ENCODE measurements around the gene NFE2L3.
"Not testable (repeated sequence)": the region's sequence is repeated elsewhere in the genome, so short reads cannot be mapped to it uniquely, and the experiment has no call there.

NFE2L3 gene

DNA sequence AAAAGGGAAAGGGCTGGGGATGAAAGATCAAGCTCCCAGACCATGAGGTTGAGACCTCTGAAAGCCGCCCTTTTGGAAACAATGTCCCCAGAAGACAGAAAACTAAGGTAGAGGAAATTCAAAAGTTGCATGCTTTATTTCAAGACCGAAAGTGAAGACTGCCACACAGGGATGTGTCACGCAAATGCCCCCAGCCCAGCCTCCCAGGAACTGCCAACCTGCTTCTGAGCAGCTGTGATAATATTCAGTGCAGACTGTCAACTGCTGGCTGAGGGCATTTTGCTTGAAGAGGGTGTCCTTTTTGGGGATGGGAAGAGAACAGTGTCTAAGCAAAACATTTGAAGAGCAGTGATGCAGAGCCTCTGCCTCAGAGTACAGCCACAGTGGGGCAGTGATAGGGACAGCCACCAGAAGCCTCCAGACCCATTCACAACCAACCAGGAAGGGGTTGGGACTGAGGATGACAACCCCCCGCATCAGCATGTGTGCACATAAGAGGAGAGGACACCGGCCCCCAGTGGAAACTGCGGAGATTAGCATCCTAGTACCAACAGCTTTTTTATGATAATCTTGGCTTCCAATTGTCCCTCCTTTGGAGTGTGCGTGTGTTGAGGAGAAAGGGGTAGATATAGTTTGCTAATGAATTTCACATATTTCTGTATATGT lies 34.7 kb upstream of the NFE2L3 start:
- no peak overlapping the region for H3K27ac ChIP-seq
- ChIA-PET POLR2A (ENCODE audit: low non-redundant PET) (no interaction called here), CTCF (interaction anchor here (0.6 kb wide), 1 partner anchor 249 kb away, joined by 3 read pairs; no protein-coding TSS in a partner anchor)
- TF ChIP-seq, protein P1, sequence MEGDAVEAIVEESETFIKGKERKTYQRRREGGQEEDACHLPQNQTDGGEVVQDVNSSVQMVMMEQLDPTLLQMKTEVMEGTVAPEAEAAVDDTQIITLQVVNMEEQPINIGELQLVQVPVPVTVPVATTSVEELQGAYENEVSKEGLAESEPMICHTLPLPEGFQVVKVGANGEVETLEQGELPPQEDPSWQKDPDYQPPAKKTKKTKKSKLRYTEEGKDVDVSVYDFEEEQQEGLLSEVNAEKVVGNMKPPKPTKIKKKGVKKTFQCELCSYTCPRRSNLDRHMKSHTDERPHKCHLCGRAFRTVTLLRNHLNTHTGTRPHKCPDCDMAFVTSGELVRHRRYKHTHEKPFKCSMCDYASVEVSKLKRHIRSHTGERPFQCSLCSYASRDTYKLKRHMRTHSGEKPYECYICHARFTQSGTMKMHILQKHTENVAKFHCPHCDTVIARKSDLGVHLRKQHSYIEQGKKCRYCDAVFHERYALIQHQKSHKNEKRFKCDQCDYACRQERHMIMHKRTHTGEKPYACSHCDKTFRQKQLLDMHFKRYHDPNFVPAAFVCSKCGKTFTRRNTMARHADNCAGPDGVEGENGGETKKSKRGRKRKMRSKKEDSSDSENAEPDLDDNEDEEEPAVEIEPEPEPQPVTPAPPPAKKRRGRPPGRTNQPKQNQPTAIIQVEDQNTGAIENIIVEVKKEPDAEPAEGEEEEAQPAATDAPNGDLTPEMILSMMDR (conservative IDR thresholded peaks at IDR 0.05; ENCODE audit: low read depth): no peak
- DNase-seq (ENCODE audit: low spot score): no peak

DNA sequence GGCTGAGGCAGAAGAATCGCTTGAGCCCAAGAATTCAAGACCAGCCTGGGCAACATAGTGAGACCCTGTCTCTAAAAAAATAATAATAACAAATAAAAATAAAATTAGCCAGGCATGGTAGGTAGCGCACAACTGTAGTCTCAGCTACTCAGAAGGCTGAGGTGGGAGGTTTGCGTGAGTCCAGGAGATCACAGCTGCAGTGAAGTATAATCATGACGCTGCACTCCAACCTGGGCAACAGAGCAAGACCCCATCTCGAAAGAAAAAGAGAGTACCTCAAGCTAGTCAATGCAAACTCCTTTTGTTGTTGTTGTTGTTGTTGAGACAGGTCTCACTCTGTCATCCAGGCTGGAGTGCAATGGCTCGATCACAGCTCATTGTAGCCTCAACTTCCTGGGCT lies 34.0 kb upstream of the NFE2L3 start:
- no peak for DNase-seq (ENCODE audit: low spot score)
- TF ChIP-seq, protein P1 (conservative IDR thresholded peaks at IDR 0.05; ENCODE audit: low read depth): no peak
- CTCF ChIA-PET: interaction anchor here (0.6 kb wide), 1 partner anchor 250 kb away, joined by 3 read pairs; no protein-coding TSS in a partner anchor
- no peak overlapping the region for H3K27ac ChIP-seq
- POLR2A ChIA-PET (ENCODE audit: low non-redundant PET): no interaction called here

DNA sequence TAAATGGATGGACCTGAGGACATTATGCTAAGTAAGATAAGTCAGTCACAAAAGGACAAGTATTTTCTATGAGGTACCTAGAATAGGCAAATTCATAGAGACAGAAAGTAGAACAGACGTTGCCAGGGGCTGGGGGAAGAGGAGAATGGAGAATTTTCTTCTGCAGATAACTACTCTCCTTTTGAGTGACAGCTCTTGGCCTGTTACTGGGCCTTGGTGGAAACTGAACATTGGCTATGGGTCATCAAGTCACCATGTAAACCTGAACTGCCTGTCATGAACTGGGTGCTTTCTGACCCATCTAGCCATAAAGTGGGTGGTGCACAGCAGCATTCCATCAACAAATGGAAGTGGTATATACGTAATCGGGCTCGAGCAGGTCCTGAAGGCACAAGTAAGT lies 29.3 kb upstream of the NFE2L3 start:
- no peak for DNase-seq (ENCODE audit: low spot score)
- POLR2A ChIA-PET (ENCODE audit: low non-redundant PET): no interaction called here
- CTCF ChIA-PET: no interaction called here
- H3K27ac ChIP-seq: no peak overlapping the region
- TF ChIP-seq, protein P1 (conservative IDR thresholded peaks at IDR 0.05; ENCODE audit: low read depth): no peak

DNA sequence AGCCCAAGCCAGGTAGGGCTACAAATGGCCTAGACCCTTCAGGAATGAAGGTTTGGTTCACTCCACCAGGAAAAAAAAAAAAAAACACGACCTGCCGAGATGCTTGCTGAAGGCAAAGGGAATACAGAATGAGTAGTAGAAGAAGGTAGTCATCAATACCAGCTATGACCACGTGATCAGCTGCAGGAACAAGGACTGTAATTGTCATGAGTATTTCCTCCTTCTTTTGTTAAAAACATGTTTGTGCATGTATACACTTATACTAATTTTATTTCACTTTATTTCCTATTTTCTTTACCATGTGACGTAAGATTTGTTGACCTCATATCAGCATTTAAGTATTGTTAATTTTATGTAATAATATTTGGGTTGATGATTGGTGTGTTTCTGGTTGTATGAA lies 27.2 kb upstream of the NFE2L3 start:
- POLR2A ChIA-PET (ENCODE audit: low non-redundant PET); H3K27ac ChIP-seq; DNase-seq (ENCODE audit: low spot score); CTCF ChIA-PET: not testable (repeated sequence)

DNA sequence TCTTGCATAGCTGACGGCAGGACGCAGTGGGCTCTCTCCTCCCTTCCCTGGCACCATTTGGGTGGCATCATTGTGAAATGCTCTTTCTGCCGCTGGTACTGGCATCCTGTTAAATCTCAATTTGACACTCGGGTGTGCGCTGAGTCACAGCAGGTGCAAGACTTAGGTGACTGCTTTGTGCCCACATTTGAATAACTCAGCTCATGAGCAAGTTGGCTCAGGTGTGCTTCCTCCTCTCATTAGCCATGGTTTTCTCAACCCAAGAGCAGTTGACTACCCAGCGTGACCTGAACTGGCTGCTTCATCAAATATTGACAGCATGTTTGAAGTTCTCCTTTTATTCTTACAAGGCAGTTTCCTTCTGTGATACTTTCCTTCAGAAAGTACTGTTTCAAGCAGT lies 24.6 kb upstream of the NFE2L3 start:
- ChIA-PET POLR2A (ENCODE audit: low non-redundant PET) (no interaction called here), CTCF (no interaction called here)
- DNase-seq (ENCODE audit: low spot score): no peak
- no peak overlapping the region for H3K27ac ChIP-seq
- TF ChIP-seq, protein P1 (conservative IDR thresholded peaks at IDR 0.05; ENCODE audit: low read depth): no peak

- CTCF ChIA-PET: interaction anchor here (0.7 kb wide), 1 partner anchor 36 kb away, joined by 3 read pairs; no protein-coding TSS in a partner anchor
- no peak overlapping the region for H3K27ac ChIP-seq
- no peak for DNase-seq (ENCODE audit: low spot score)
- POLR2A ChIA-PET (ENCODE audit: low non-redundant PET): no interaction called here
- TF ChIP-seq, protein P1 (conservative IDR thresholded peaks at IDR 0.05; ENCODE audit: low read depth): no peak
Measured at GRCh38 chr7:26131056-26131589, 20.9 kb upstream of the NFE2L3 start.

GRCh38 chr7:26135076-26135475 lies 16.9 kb upstream of the NFE2L3 start:
- ChIA-PET POLR2A (ENCODE audit: low non-redundant PET) (no interaction called here), CTCF (interaction anchor here (0.6 to 0.7 kb wide), 2 partner anchors 21 to 732 kb away, joined by 3 to 6 read pairs; no protein-coding TSS in a partner anchor)
- H3K27ac ChIP-seq: no peak overlapping the region
- no peak for DNase-seq (ENCODE audit: low spot score)
- TF ChIP-seq, protein P1 (conservative IDR thresholded peaks at IDR 0.05; ENCODE audit: low read depth): no peak

Data from RWPE1 (cell line).